Colonic mucosa (tissue), 4 donors: ENCODE results near the gene EYA4. TPM values are rescaled to one million over a fixed set of nuclear protein-coding genes. Genes with fewer than 3 reads are reported as not detected.

Experiments used
- DNase-seq: peaks from one replicate; pipeline ENCODE4 v3.0.0-alpha.2; 2020
- H3K27ac ChIP-seq: fragments of 200-600 bp; one replicate; pipeline ENCODE4 v1.8.0; 2021
- H3K27me3 ChIP-seq: fragments of 200-600 bp; one replicate; pipeline ENCODE4 v1.8.0; 2021
- H3K36me3 ChIP-seq: fragments of 200-600 bp; one replicate; pipeline ENCODE4 v1.8.0; 2021
- H3K4me1 ChIP-seq: fragments of 200-600 bp; one replicate; pipeline ENCODE4 v1.8.0; 2021; ENCODE audit warnings: mild to moderate bottlenecking
- H3K4me3 ChIP-seq: fragments of 200-600 bp; one replicate; pipeline ENCODE4 v1.8.0; 2021
- H3K9ac ChIP-seq, 2 donors: one replicate each; pipeline ENCODE4 v1.7.0; 2013; ENCODE audit warnings: control low read depth in 2 of 2, low read depth in 2 of 2, low read length in 2 of 2
- H3K9me3 ChIP-seq: fragments of 200-600 bp; one replicate; pipeline ENCODE4 v1.8.0; 2021
- CTCF ChIP-seq: fragments of 200-600 bp; IDR thresholded peaks from one replicate; pipeline ENCODE4 v1.8.0; 2022; ENCODE audit warnings: antibody characterized with exemption, mild to moderate bottlenecking
- intact Hi-C: fragments of 100-400 bp; cut with DNase I; formaldehyde crosslinking; loops from one replicate; pipeline ENCODE4 v1.14.1; 2022
- total RNA-seq, 2 donors: library from RNA; stranded (reverse); fragmentation: NEBNext Ultra II Directional in 1 of 2; extraction: Animal tissue kit (Norgen Biotek cat#: 25700) in 1 of 2; gene quantifications; one replicate each; pipeline ENCODE4 v1.2.1, GENCODE V29; 2021
- donor health status: healthy.
- donor health status: DM: no; HTN: no; CAD: no.
- donor health status: DM: no; HTN: no; CAD: no.

Gene EYA4
- total RNA-seq, 2 donors from 2014 or later, result 0.05 TPM; not detected in 1

DNA sequence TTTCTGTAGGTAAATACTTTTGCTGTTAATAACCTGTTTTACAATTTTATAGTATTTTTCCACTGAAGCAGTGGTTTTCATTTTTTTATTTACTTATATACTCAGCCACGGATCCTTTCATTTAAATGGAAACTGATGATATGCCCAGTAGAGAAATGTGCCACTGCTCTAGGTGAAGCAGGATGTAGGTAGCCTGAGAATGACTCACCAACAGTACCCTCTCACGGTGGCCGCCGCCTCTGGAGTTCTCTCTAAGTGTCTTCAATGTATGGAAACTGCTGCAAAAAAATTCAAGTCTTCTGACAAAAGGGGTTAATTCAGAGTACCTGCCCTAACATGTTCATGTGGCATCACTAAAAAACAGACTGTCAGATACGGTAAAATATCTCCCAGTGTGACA, 6.4 kb downstream of the EYA4 start:
- Histone ChIP-seq H3K4me3 (no peak overlapping the region), H3K36me3 (no peaks in the 10 kb centered on the region), H3K27me3 (peaks cover 18% of the 10 kb centered on the region), H3K9ac (no peak overlapping the region), H3K9me3 (no peaks in the 10 kb centered on the region), H3K4me1 (no peaks in the 10 kb centered on the region), H3K27ac (no peak overlapping the region)
- DNase-seq, result no peak
- no peak for TF ChIP-seq CTCF
- intact Hi-C loops, result no loop called here

GRCh38 chr6:133248241-133249001, 7.3 kb downstream of the EYA4 start:
- no peak overlapping the region for H3K27ac ChIP-seq
- DNase-seq, result no peak
- no peaks in the 10 kb centered on the region for H3K4me1 ChIP-seq
- no peak for TF ChIP-seq CTCF
- H3K9me3 ChIP-seq, result no peaks in the 10 kb centered on the region
- H3K36me3 ChIP-seq, result no peaks in the 10 kb centered on the region
- intact Hi-C loops, result no loop called here
- H3K9ac ChIP-seq, result no peak overlapping the region
- no peak overlapping the region for H3K4me3 ChIP-seq
- peaks cover 11% of the 10 kb centered on the region for H3K27me3 ChIP-seq

DNA sequence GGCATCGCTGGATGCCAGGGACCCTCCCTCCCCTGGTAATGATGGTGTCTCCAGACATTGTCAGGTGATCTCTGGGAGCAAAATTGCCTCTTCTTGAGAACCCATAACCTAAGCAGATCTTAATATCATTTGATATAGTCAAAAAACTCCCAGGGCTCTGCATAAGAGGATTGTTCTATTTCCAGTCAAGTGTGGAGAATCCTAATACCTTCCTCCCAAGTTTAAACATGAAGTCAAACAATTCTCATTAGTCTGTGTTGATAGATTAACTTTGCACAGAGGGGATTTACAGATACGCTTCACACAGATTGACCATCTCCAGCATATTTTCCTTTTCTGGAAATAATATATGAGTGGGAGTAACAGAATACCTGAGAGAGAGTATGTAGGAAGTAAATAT, 10.5 kb downstream of the EYA4 start:
- H3K9me3 ChIP-seq, result no peaks in the 10 kb centered on the region
- H3K4me1 ChIP-seq, result no peaks in the 10 kb centered on the region
- H3K27ac ChIP-seq, result no peak overlapping the region
- intact Hi-C loops, result no loop called here
- DNase-seq, result no peak
- no peak overlapping the region for H3K9ac ChIP-seq
- H3K27me3 ChIP-seq, result no peaks in the 10 kb centered on the region
- no peak for TF ChIP-seq CTCF
- H3K36me3 ChIP-seq, result no peaks in the 10 kb centered on the region
- H3K4me3 ChIP-seq, result no peak overlapping the region

DNA sequence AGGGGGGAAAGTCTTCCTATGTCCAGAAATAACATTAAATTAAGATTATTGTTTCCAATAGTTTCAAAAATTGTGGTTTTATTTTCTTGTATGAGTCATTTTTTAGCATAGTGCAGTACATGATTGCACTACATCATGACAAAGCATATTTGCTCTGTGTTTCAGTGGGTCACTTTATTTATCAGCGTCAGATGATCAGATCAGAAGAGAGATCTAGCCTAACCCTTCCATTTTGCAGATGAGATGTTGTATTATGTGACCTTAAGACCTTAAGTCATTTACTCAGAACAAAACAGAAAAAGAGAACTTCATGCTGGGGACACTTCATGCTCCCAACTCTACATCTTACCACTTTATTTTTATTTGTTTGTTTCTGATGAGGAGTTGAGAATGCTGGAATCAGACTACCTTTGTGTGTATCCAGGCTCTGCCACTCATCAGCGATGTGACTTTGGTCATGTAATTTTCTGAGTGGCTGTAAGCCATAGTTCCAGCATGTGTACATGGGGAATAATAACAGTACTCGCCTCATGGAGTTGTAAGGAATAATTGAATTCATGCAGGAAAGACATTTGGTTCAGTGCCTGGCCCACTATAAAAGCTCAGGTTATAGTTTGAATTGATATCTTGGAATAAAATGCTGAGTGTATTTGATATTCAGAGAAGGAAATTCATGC, 13.5 kb downstream of the EYA4 start:
- Histone ChIP-seq H3K27ac (no peak overlapping the region), H3K27me3 (no peaks in the 10 kb centered on the region), H3K36me3 (no peaks in the 10 kb centered on the region), H3K4me3 (no peak overlapping the region), H3K9ac (no peak overlapping the region), H3K9me3 (no peaks in the 10 kb centered on the region), H3K4me1 (no peaks in the 10 kb centered on the region)
- no peak for TF ChIP-seq CTCF
- intact Hi-C loops, result no loop called here
- DNase-seq, result no peak

DNA sequence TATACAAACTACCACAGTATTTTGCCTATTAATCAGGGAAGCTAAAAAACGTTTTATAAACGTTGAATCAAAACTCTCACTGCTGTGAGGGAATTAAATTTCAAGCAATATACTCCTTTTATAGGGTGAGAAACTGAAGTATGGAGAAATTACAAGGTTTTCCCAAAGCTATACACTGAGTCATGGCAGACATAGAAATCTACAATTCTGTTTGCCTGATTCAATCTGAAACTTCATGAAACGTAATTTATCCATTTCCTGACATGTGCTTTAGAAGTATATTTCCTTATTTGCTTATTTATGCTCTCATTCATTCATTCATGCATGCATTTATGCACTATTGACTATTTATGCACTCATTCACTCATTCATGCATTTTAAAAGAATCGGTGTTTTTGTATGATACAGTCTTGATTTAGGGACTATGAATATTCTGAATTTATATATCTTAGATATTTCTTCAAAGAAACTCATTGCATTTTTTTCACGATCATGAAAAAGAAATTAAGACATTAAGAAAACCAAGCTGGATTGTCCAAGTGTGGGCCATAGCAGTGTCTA, 16.5 kb downstream of the EYA4 start:
- intact Hi-C loops, result no loop called here
- DNase-seq, result no peak
- TF ChIP-seq CTCF, result no peak
- no peak overlapping the region for H3K9ac ChIP-seq
- H3K4me3 ChIP-seq, result no peak overlapping the region
- no peaks in the 10 kb centered on the region for H3K36me3 ChIP-seq
- no peaks in the 10 kb centered on the region for H3K27me3 ChIP-seq
- H3K9me3 ChIP-seq, result no peaks in the 10 kb centered on the region
- H3K4me1 ChIP-seq, result no peaks in the 10 kb centered on the region
- H3K27ac ChIP-seq, result no peak overlapping the region
